ENCODE results near the gene UBL4A.
A peak's percentile ranks its signal among the peaks of the same experiment; 100 is the strongest.

UBL4A gene

GRCh38 chrX:154460326-154460725 is 26.1 kb downstream of the UBL4A start:
- DNase-seq, result no peak

GRCh38 chrX:154459832-154460231 is 26.6 kb downstream of the UBL4A start:
- no peak for DNase-seq

- peak; percentile 7 for DNase-seq
Measured at GRCh38 chrX:154458954-154459778, 27.2 kb downstream of the UBL4A start.

- DNase-seq, result no peak
Measured at GRCh38 chrX:154458116-154458953, 28.1 kb downstream of the UBL4A start, which contains the start of gene PLXNA3. Gene PLXNA3 (plus strand): TSS chrX:154458281. CDS start chrX:154460184, 1,903 bp downstream.

- DNase-seq, result no peak
Measured at GRCh38 chrX:154457491-154458115, 28.8 kb downstream of the UBL4A start.

GRCh38 chrX:154452823-154453222 is 33.6 kb downstream of the UBL4A start:
- DNase-seq, result no peak

- DNase-seq, result no peak
Measured at GRCh38 chrX:154450312-154450711, 36.1 kb downstream of the UBL4A start.

GRCh38 chrX:154449618-154450017 is 36.8 kb downstream of the UBL4A start:
- DNase-seq, result no peak

- no peak for DNase-seq
Measured at GRCh38 chrX:154448484-154448883, 37.9 kb downstream of the UBL4A start.

GRCh38 chrX:154446430-154446829 is 40.0 kb downstream of the UBL4A start:
- DNase-seq, result no peak

GRCh38 chrX:154445776-154446175 is 40.6 kb downstream of the UBL4A start:
- no peak for DNase-seq

- no peak for DNase-seq
Measured at GRCh38 chrX:154444755-154445246, 41.6 kb downstream of the UBL4A start.

- peak; percentile 49 for DNase-seq
Measured at GRCh38 chrX:154443992-154444754, 42.2 kb downstream of the UBL4A start, which contains the start of gene FAM50A. Gene FAM50A (plus strand): TSS chrX:154444141. CDS start chrX:154444236, 95 bp downstream.

- DNase-seq, result no peak
Measured at GRCh38 chrX:154443479-154443910, 42.9 kb downstream of the UBL4A start.

- DNase-seq, result no peak
Measured at GRCh38 chrX:154441984-154442707, 44.3 kb downstream of the UBL4A start.

- no peak for DNase-seq
Measured at GRCh38 chrX:154441564-154441963, 44.9 kb downstream of the UBL4A start.

- DNase-seq, result no peak
Measured at GRCh38 chrX:154440623-154441357, 45.6 kb downstream of the UBL4A start.

GRCh38 chrX:154439841-154440240 is 46.6 kb downstream of the UBL4A start:
- DNase-seq, result no peak

GRCh38 chrX:154437971-154438893 is 48.2 kb downstream of the UBL4A start:
- DNase-seq, result no peak
